Bladder microvascular endothelial cell (primary cell): Measurements from ENCODE around the gene TMSB10. TPM values are rescaled to one million over a fixed set of nuclear protein-coding genes. Genes with fewer than 3 reads are reported as not detected.

Experiments
- total RNA-seq: library from RNA; depleted of rRNA; stranded (reverse); fragments of >200 nt; gene quantifications from 2 replicates; pipeline ENCODE4 v1.2.3, GENCODE V29; 2014

TMSB10 gene
- 8,789 and 15,678 TPM in 2 replicates for total RNA-seq

DNA sequence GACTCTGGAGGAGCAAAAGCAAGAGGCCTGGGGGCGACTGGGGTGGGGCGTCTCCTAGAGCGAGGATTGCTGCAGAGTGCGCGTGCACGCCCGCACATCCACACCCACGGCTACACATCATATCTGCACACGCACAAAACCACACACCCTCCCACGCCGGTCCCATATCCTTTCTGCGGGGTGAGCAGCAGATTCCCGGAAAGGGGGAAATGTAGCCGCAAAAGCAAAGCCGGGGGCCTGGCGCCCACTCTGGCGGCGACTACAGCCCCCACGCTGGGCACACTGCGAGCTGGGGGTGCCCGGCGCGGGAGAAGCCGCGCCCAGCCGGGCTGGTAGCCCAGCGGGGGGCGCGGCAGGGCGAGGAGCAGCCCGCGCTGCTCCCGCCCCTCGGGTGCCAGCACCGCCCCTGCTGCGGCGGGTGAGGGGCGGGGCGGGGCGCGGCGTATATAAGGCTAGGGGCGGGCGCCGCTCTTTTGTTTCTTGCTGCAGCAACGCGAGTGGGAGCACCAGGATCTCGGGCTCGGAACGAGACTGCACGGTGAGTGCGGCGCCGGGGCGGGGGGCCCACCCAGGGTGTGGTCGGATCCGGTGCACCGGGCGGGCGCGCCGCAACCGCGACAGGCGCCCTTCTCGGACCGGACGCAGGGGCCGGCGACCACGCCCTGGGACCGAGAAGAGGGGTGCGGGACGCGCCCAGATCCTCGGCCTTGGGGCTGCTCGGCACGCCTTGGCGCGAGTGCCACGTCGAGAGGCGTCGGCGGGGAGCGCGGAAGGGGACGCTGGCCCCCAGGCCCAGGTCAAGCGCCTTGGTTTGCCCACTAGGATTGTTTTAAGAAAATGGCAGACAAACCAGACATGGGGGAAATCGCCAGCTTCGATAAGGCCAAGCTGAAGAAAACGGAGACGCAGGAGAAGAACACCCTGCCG is at the start of gene TMSB10:
TMSB10 (plus strand) TSS at position 476 of the 927 bp plus-strand sequence.

DNA sequence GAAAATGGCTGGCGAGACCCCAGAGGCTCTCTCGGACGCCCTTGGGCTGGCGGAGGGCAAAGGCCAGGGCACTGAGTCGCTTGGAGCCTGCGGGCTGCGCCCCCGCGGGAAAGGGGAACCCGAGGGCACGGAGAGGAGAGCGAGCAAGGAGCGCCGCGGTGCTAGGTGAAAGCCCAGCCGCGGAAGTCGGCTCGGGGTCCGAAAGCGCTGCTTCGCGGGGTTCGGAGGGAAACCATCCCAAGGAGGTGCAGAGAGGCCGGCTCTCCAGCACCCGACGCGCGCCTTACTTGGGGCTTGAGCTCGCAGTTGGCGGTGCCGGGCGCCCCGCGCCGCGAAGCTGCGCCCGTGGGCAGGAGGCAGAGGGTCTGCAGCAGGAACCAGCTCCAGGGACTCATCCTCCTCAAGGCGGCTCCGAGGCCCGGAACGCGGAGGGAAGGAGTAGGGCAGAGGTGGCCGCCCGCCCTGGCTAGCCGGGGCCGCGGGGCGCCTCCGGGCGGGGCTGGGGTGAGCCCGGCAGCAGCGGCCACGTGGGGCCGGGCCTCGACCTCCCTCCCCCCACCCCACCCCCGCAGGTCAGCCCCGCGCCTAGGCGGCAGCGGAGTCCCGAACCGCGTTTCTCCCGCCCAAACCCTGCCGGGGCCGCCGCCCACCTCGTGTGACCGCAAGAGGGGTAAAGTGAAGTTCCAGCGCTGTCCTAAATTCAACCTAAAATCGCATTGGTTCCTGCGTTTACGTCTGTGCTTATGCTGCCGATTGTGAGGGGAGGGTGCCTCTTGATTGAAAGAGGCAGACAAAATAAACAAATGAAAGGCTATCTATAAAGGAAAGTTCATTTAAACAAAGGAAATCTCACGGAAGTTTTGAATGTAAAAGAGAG is 24.6 kb upstream of the TMSB10 start, which contains the start of gene TRABD2A:
TRABD2A (minus strand) TSS at position 440 of the 877 bp plus-strand sequence; CDS start at position 395, 45 bp downstream.

Other genes with a start within 250 kb of the TMSB10 start
- 0.32 and 0.38 TPM in 2 replicates for gene TRABD2A, start 24.6 kb upstream of the TMSB10 start, total RNA-seq
- 21.9 and 98.9 TPM in 2 replicates for gene KCMF1, start 65.5 kb downstream of the TMSB10 start, total RNA-seq
- 2.9 and 10.3 TPM in 2 replicates for gene TCF7L1, start 227.7 kb downstream of the TMSB10 start, total RNA-seq